Esophagus mucosa (tissue), 1 donor: Measurements from ENCODE around the gene ULBP1. TPM values are rescaled to one million over a fixed set of nuclear protein-coding genes. Genes with fewer than 3 reads are reported as not detected.
"Not testable (repeated sequence)": the region's sequence is repeated elsewhere in the genome, so short reads cannot be mapped to it uniquely, and the experiment has no call there.

Experiments
- ATAC-seq: fragments of 200-7000 bp; cut with Tn5 transposase; one replicate; pipeline ENCODE4 v1.9.1; 2020
- total RNA-seq: library from RNA; stranded (reverse); gene quantifications from one replicate; pipeline ENCODE4 v1.2.4, GENCODE V29; 2023
- donor health status: DM: yes; HTN: yes; CAD: no.

ULBP1 gene
- total RNA-seq, 1 donor from 2014 or later, result 1.2 TPM

DNA sequence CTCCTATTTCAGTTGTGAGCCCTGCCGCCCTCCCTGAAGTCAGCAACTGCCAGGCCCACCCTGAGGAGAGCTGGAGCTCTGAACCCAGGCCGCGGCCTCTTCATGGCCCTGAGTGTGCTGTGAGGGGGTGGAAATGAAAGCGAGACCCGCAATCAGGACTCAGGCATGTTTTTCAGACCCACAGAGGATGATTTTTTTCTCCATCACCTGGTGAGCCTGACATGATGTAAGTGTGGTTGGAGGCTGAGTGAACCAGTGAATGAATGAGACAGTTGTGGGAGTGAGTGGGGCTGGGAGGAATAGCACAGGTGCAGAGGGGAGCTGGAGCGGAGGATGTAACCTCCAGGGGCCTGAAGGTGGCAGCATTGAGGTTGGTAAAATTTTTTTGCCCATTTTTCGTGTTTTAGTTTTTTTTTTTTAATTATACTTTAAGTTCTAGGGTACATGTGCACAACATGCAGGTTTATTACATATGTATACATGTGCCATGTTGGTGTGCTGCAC, 43.3 kb downstream of the ULBP1 start:
- ATAC-seq, result no peak

DNA sequence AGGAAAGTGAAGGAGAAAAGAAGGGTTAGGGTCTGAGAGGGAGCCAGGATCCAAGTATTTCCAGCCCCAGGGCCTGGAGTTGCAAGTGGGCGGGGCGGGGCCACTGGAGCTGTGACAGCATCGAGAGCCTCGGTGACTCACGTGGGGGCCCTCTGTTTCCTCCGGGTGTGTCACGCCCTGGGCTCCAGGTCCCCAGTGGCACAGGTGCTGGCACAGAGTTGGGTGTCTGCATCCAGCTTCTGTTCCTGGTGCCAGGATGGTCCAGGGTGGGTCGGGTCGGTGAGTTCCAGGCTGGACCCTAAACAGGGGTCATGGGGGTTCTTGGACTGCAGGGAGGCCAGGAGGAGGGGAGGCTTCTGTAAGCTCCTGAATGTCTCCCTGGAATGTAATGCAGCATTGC, 44.8 kb downstream of the ULBP1 start:
- ATAC-seq, result peak; percentile 48

DNA sequence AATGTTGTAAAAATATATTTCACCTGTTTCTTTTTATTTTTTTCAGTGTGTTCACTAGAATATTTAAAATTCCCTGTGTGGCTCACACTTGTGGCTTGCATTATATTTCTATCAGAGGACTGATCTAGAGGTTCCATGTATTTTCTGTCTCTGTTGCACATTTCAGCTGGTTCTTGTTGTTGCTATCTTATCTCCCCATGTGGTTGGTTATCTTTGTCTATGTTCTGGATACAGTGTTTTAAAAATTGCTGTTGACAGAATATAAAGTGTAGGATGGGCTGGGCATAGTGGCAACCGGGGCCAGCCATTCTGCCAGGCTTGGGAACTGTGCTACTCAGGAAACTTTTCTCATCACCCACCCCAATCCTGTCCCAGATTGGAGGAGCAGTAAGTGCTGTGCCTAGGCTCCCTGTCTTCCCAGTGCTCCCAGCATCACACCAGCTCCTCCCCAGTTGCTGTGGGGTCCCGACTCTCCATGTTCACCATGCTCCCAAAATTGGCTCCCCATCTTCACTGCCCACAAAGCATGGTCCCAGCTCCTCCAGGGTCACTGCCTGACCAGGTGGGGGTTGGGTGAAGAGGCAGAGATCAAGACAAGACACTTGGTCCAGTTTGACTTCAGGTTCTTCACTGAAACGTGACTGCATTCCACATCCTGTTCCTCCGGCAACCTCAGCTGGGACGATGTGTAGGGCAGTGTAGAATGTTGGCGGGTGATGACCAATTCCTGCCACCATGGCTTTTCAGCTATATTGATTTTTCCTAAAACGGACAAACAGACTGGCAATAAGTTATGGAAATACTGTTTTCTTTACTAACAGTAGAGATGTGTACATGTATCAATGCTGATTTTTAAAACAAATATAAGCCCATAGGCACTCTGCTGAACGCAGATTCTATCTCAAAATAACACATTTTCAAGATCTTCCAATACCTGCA, 49.4 kb downstream of the ULBP1 start:
- ATAC-seq, result not testable (repeated sequence)

DNA sequence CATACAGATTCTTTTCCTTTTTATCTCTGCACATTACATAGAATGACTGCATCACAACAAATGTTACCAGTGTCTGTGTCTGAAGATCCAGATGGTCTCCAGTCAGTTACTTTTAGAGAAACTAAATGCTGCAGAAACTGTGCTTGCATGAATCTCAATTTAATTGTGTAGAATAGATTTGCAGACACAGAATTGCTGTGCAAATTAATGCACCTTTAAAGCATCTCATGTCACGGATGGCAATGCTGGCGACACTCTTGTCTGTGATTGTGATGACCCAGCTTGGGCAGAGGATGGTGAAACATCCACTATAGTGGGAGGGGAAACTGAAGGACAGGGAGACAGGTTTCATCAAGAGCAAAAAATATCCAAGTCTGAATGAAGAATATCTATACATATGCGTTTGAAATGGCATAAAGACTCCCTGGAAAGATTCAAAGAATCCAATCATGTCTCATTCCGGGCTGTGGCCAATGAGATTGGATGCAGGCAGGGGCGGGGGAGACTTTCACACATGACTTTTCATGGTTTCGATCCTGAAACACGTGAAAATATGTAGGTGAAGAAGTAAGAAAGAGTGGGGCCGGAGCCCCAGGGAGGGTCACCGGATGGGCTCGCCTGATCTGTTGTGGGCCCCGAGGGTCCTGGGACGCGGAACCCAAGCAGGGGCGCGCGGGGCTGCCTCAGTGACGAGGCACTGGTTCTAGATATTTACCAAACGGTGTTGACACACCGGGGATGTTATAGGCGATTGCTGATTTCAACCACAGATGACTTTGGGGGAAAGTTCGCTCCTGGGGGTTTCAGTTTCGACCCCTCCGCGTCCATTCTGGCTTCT, 50.3 kb downstream of the ULBP1 start:
- not testable (repeated sequence) for ATAC-seq

DNA sequence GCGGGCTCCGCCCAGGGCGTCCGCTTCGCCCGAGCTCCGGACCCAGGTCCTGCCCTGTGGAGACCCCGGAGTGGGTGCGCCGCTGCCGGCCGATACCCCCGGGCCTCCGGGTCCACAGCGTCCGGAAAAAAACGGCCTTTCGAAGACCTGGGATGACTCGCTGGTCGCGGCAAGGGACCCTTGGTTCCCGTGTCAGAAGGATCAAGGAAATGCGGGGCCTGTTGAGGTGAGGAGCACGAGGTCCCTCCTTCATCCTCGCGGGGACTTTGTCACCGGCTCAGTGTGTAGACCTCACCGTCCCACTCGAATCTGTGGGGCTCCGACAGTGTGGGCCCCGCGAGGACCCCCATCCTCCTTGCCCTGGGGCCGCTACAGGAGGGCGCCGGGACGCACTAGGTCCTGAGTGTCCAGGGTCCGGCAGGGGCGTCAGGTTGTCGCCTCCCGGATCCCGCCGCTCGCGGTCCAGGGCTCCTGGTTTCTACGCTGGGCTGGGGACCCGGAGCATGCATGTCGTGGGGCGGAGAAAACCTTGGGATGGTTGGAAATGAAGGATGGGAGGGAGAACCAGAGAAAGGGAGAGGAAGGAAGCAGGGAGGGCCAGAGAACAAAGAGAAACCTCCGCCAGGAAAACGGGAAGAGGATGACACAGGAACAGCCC, 51.0 kb downstream of the ULBP1 start:
- peak; percentile 17 for ATAC-seq

DNA sequence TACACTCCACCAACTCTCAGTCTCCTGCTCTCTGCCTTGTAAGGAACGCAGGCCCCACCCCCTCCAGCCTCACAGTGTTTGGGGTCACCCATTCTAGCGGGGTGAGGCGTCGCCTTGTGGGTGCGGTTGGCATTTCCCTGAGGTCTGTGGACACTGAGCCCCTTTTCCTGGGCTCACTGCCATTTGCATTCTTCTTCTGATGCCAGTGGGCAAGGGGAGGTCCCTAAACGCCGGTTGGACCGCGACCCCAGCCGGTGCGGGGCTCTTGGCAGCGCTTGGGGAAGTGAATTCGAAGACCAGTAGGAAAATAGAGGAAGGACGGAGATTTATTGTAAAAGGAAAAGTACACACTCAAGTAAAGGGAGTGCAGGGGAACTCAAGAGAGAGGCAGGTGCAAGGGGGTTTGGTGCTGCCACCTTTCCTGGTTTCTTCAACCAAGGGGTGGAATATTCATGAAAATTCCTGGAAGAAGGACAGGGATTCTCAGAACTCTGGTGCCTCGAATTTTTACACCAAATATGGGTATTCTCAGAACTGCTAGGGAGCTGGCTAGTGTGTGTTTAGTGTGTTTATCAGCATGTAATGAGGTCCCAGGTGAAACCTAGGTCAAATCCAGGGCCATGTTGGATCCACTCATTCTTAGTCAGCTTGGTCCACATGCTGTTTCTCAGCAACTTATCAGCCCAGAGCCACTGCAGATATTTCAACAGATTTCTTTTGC, 51.7 kb downstream of the ULBP1 start:
- ATAC-seq, result peak; percentile 49

DNA sequence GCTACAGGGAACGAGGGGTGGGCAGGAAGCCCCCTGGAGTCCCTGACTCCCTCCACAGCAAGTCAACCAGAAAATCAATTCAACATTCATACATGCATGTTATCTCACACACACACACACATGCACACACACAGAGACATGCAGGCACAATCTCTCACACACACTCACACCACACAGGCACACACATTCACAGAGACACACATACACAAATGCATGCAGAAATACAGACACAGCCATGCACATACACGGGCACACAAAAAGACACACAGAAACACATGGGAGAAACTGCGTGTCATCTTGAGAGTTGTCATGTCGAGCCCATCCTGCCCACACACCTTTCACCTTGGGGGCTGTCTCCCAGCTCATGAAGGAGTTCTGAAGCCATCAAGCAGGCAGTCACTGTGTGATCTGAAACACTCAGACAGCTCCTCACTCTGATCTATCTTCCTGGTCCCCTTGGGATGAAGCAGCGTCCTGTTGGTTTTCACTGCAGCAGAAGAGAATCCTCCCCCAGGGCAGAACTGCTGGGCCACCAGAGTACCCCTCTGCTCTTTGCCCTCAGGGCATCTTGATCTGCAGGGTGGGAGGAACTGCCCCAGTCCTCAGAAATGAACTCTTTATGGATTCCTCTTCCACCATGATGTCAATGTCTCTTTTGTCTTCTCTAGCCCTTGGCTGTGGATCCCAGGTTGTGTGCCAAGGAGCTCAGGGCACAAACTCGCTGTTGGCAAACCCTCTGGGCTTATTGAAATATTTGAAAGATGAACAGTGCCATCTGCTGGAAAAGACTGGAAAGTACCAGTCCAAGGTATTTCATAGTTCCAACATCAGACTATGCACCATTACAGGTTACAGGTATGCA, 52.8 kb downstream of the ULBP1 start:
- ATAC-seq, result peak; percentile 61

DNA sequence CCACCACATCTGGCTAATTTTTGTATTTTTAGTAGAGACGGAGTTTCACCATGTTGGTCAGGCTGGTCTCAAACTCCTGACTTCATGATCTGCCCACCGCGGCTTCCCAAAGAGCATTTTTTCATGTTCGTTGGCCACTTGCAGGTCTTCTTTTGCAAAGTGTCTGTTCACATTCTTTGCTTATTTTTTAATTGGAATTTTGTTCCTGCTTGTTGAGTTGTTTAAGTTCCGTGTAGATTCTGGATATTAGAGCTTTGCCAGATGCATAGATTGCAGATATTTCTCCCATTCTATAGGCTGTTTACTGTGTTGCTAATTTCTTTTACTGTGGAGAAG, 53.4 kb downstream of the ULBP1 start:
- ATAC-seq, result not testable (repeated sequence)

DNA sequence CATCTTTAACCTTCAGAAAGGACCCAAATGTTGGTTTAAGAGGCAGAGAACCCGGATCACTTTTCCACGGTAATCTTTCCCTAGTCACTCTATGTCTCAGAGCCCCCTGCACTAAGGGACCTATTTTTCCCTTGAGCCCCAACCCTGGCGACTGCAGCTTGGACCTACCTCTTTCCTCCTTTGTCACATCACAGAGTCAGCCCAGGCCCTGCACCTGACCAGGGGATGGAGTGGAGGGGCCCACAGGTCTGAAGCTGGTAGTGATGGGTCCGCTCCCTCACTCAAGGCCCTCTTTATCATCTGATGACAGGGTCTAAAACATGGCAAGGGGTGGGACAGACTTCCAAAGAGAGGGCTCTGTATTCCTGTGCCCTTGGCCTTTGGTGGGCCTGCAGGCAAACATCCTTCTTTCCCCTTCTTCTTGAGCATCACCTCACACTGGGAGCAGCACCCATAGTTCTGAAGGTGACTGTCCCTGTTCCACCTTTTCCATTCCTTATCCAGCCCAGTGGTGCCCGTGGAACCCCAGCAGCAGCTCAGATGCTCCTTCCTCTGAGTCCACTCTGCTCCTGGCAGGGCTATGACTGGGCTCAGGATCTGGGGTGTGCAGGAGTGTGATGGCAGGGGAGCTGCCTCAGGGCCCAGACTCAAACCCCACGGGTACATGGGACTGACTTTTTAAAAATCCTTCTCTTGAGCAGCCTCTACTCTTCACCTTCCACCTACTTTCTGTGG, 55.3 kb downstream of the ULBP1 start:
- no peak for ATAC-seq

DNA sequence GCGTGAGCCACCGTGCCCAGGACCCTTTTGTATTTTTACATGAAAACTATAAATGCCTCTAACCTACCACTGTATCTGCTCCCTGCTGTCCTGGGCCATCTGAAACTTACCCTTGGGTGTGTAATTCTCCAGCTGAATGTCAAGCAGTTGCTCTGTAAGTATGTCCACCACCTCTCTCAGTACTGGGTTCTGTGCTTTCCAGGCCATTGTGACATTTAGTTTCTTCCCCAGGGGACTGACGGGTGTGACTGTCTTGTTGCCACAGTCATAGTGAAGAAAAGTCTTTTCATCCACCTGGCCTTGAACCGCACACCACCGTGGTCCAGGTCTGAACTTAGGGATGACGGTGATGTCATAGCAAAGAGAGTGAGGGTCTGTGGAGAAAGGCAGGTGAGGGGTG, 58.1 kb downstream of the ULBP1 start:
- not testable (repeated sequence) for ATAC-seq

Other genes with a start within 250 kb of the ULBP1 start
- 15.7 TPM for gene LATS1, start 245.8 kb upstream of the ULBP1 start, total RNA-seq
- gene NUP43, start 217.4 kb upstream of the ULBP1 start, total RNA-seq, result 21.6 TPM
- gene PCMT1, start 214.2 kb upstream of the ULBP1 start, total RNA-seq, result 43.3 TPM
- 41.8 TPM for gene LRP11, start 99.6 kb upstream of the ULBP1 start, total RNA-seq
- gene RAET1E, start 65.8 kb upstream of the ULBP1 start, total RNA-seq, result 101 TPM
- 24.7 TPM for gene RAET1G, start 40.8 kb upstream of the ULBP1 start, total RNA-seq
- 5.2 TPM for gene ULBP2, start 21.9 kb upstream of the ULBP1 start, total RNA-seq
- 30.4 TPM for gene RAET1L, start 61.6 kb downstream of the ULBP1 start, total RNA-seq
- gene ULBP3, start 105.2 kb downstream of the ULBP1 start, total RNA-seq, result 3.8 TPM
- 36.0 TPM for gene PPP1R14C, start 179.1 kb downstream of the ULBP1 start, total RNA-seq